HG03575 (cell line): ENCODE data around the gene RBCK1.

Experiments
- ATAC-seq: cut with Tn5 transposase; IDR thresholded peaks from one replicate; pipeline ENCODE4 v1.9.1; 2021; ENCODE audit not compliant: unreplicated experiment, insufficient number of reproducible peaks, low FRiP score; ENCODE audit errors: extremely low read depth

RBCK1 gene

GRCh38 chr20:409697-410559 is 1.8 kb downstream of the RBCK1 start:
- no peak for ATAC-seq

GRCh38 chr20:412081-412480 is 4.0 kb downstream of the RBCK1 start:
- no peak for ATAC-seq

- no peak for ATAC-seq
Measured at GRCh38 chr20:414161-414560, 6.1 kb downstream of the RBCK1 start.

GRCh38 chr20:415820-416322 is 7.8 kb downstream of the RBCK1 start:
- no peak for ATAC-seq

- ATAC-seq = no peak
Measured at GRCh38 chr20:416950-417800, 9.1 kb downstream of the RBCK1 start.

GRCh38 chr20:417801-418342 is 9.8 kb downstream of the RBCK1 start:
- ATAC-seq = no peak

GRCh38 chr20:418858-419365 is 10.8 kb downstream of the RBCK1 start:
- ATAC-seq = no peak

GRCh38 chr20:419556-420165 is 11.6 kb downstream of the RBCK1 start:
- no peak for ATAC-seq

GRCh38 chr20:420166-420620 is 12.1 kb downstream of the RBCK1 start:
- no peak for ATAC-seq

- no peak for ATAC-seq
Measured at GRCh38 chr20:420721-421574, 12.8 kb downstream of the RBCK1 start.

GRCh38 chr20:421685-422250 is 13.7 kb downstream of the RBCK1 start:
- ATAC-seq = no peak

- no peak for ATAC-seq
Measured at GRCh38 chr20:426566-426965, 18.5 kb downstream of the RBCK1 start.

GRCh38 chr20:427401-427800 is 19.3 kb downstream of the RBCK1 start:
- ATAC-seq = no peak

- ATAC-seq = no peak
Measured at GRCh38 chr20:427849-428657, 20.0 kb downstream of the RBCK1 start.

GRCh38 chr20:428658-429200 is 20.6 kb downstream of the RBCK1 start:
- no peak for ATAC-seq

- no peak for ATAC-seq
Measured at GRCh38 chr20:430091-430999, 22.2 kb downstream of the RBCK1 start.
